ENCODE results near the gene AUTS2. TPM values are rescaled to one million over a fixed set of nuclear protein-coding genes. Genes with fewer than 3 reads are reported as not detected.

AUTS2 gene
- total and polyA plus RNA-seq, 2 experiments from 2014 or later = 32.0 to 91.0 TPM

GRCh38 chr7:69968969-69969556 lies 370.8 kb downstream of the AUTS2 start (continued):
- TF ChIP-seq JUNB (IDR thresholded peaks at IDR 0.05; ENCODE audit: unreplicated experiment) (no peak), ETS1 (IDR thresholded peaks at IDR 0.05) (no peak), STAT1 (IDR thresholded peaks at IDR 0.05; ENCODE audit: unreplicated experiment) (no peak), CTCF (conservative IDR thresholded peaks at IDR 0.05; ENCODE audit: low read depth in 2 of 2) (no peak), REST (IDR thresholded peaks at IDR 0.05; ENCODE audit: unreplicated experiment) (no peak), EZH2 (IDR thresholded peaks at IDR 0.05; ENCODE audit: low read depth, unreplicated experiment) (no peak), ZNF331 (CRISPR knock-in tag; IDR thresholded peaks at IDR 0.05; ENCODE audit: low read depth) (no peak), POLR2AphosphoS5 (IDR thresholded peaks at IDR 0.05; ENCODE audit: low read depth) (no peak), EZH2phosphoT487 (IDR thresholded peaks at IDR 0.05; ENCODE audit: unreplicated experiment) (no peak)

- no peaks in the 10 kb centered on the region for H3K27me3 ChIP-seq (ENCODE audit: insufficient read depth)
- ATAC-seq = no peak
- no peak for DNase-seq (ENCODE audit: low spot score)
- no peak overlapping the region for H3K4me3 ChIP-seq
- no peaks in the 10 kb centered on the region for H3K79me2 ChIP-seq (replicated peaks; ENCODE audit: insufficient read depth)
- no peaks in the 10 kb centered on the region; the same call in 2 of the 3 replicates for H3K9me3 Mint-ChIP-seq
- H3K27ac Mint-ChIP-seq = no peak overlapping the region
- H3K27me3 Mint-ChIP-seq (ENCODE audit: insufficient read depth, low read depth, poor library complexity) = peaks cover 3% of the 10 kb centered on the region
- H2AFZ ChIP-seq = no peak overlapping the region
- no peaks in the 10 kb centered on the region for H3K9me2 ChIP-seq (ENCODE audit: insufficient read depth)
- peaks cover 10% of the 10 kb centered on the region; the same call in 2 of the 3 replicates for H3K4me1 Mint-ChIP-seq
- H3K4me3 Mint-ChIP-seq = no peak overlapping the region
- no peak overlapping the region for H3K4me2 ChIP-seq
- no peaks in the 10 kb centered on the region for H3K36me3 ChIP-seq (ENCODE audit: insufficient read depth)
- H3K36me3 Mint-ChIP-seq (ENCODE audit: low read depth) = no peaks in the 10 kb centered on the region
- no peaks in the 10 kb centered on the region; the same call in 1 of the 2 replicates for H3K4me1 ChIP-seq (ENCODE audit: insufficient read depth)
- no peaks in the 10 kb centered on the region for H4K20me1 ChIP-seq (replicated peaks; ENCODE audit: insufficient read depth)
- no peaks in the 10 kb centered on the region for H3F3A ChIP-seq (replicated peaks; ENCODE audit: low read depth)
- H3K27ac ChIP-seq (ENCODE audit: low read depth) = no peak overlapping the region
- no peak for TF ChIP-seq CTCF (conservative IDR thresholded peaks at IDR 0.05; ENCODE audit: low read depth in 2 of 2)
- TF ChIP-seq POLR2AphosphoS5 (IDR thresholded peaks at IDR 0.05; ENCODE audit: low read depth) = no peak
- TF ChIP-seq EZH2 (IDR thresholded peaks at IDR 0.05; ENCODE audit: low read depth, unreplicated experiment) = no peak
- TF ChIP-seq ETS1 (IDR thresholded peaks at IDR 0.05) = no peak
- TF ChIP-seq JUNB (IDR thresholded peaks at IDR 0.05; ENCODE audit: unreplicated experiment) = no peak
Measured at GRCh38 chr7:69981646-69982045, 383.4 kb downstream of the AUTS2 start.

Measured in GM23338 (cell line).